Panc1 (cell line): ENCODE measurements around the gene NCLN.

Experiments used
- CTCF ChIP-seq: fragments of 450-650 bp; IDR thresholded peaks from 2 replicates; pipeline ENCODE4 v1.5.1; 2017; ENCODE audit warnings: mild to moderate bottlenecking
- POLR2AphosphoS5 ChIP-seq: IDR thresholded peaks from 2 replicates; pipeline ENCODE4 v1.6.1; 2012; ENCODE audit warnings: mild to moderate bottlenecking, low read depth, low read length, moderate library complexity
- SIN3A ChIP-seq: IDR thresholded peaks from 2 replicates; pipeline ENCODE4 v1.6.1; 2012; ENCODE audit warnings: low read depth, mild to moderate bottlenecking, low read length, moderate library complexity, borderline replicate concordance; ENCODE audit not compliant: insufficient read depth
- TCF7L2 ChIP-seq: IDR thresholded peaks from 2 replicates; pipeline ENCODE4 v1.6.1; 2011; ENCODE audit warnings: mild to moderate bottlenecking, low read depth, low read length, inconsistent platforms

GRCh38 chr19:3193256-3194105 lies 7.8 kb downstream of the NCLN start:
- TF ChIP-seq CTCF (no peak), POLR2AphosphoS5 (no peak), SIN3A (no peak), TCF7L2 (no peak)
